ENCODE data around the gene C2CD3.

DNA sequence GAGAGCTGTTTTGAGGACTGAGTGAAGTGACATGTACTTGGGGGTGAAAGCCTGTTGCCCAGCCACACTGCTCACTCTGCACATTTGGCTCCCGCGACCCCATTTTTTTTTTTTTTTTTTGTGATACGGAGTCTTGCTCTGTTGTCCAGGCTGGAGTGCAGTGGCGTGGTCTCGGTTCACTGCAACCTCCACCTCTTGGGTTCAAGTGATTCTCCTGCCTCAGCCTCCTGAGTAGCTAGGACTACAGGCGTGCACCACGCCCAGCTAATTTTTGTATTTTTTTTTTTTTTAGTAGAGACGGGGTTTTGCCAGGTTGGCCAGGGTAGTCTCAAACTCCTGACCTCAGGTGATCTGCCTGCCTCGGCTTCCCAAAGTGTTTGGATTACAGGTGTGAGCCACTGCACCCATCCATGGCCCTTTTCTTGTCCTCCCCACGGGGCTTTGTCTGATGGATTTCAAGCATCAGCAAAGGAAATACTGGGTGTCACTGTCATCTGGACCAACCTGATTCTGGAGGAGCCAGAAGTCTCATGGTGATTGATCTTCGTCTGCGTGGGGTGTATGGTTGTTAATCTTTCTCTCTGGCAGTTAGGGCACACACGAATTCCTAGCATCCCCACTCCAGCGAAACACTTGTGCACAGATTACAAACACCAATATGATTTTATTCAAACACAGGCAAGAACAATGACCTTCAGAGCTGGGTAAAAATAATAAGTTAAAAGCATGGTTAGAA, 158.6 kb downstream of the C2CD3 start:
- TF ChIP-seq ZNF324 (CRISPR knock-in tag; IDR thresholded peaks at IDR 0.05), result no peak
- 0 out of 2 replicates have a peak, but pooled peaks have one; percentile 12 for TF ChIP-seq ZBTB1 (CRISPR knock-in tag; IDR thresholded peaks at IDR 0.05; ENCODE audit: borderline replicate concordance, low read depth)
- TF ChIP-seq MAFK (IDR thresholded peaks at IDR 0.05; ENCODE audit: low read length), result no peak
- no peak for TF ChIP-seq CXXC5 (CRISPR knock-in tag; IDR thresholded peaks at IDR 0.05)
- no peak for TF ChIP-seq GABPB1 (CRISPR knock-in tag; IDR thresholded peaks at IDR 0.05)
- TF ChIP-seq HMG20B (CRISPR knock-in tag; IDR thresholded peaks at IDR 0.05), result no peak
- TF ChIP-seq HDAC1 (IDR thresholded peaks at IDR 0.05), result no peak
- TF ChIP-seq NFYB (IDR thresholded peaks at IDR 0.05; ENCODE audit: extremely low read depth, insufficient read length), result no peak
- no peak for TF ChIP-seq C11orf30 (IDR thresholded peaks at IDR 0.05; ENCODE audit: low read depth)
- TF ChIP-seq, protein P1, sequence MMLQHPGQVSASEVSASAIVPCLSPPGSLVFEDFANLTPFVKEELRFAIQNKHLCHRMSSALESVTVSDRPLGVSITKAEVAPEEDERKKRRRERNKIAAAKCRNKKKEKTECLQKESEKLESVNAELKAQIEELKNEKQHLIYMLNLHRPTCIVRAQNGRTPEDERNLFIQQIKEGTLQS (IDR thresholded peaks at IDR 0.05), result no peak
- TF ChIP-seq, protein P1 (CRISPR knock-in tag; conservative IDR thresholded peaks at IDR 0.05), result 0 out of 2 replicates have a peak, but pooled peaks have one; percentile 2
- TF ChIP-seq, protein P2, sequence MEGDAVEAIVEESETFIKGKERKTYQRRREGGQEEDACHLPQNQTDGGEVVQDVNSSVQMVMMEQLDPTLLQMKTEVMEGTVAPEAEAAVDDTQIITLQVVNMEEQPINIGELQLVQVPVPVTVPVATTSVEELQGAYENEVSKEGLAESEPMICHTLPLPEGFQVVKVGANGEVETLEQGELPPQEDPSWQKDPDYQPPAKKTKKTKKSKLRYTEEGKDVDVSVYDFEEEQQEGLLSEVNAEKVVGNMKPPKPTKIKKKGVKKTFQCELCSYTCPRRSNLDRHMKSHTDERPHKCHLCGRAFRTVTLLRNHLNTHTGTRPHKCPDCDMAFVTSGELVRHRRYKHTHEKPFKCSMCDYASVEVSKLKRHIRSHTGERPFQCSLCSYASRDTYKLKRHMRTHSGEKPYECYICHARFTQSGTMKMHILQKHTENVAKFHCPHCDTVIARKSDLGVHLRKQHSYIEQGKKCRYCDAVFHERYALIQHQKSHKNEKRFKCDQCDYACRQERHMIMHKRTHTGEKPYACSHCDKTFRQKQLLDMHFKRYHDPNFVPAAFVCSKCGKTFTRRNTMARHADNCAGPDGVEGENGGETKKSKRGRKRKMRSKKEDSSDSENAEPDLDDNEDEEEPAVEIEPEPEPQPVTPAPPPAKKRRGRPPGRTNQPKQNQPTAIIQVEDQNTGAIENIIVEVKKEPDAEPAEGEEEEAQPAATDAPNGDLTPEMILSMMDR (IDR thresholded peaks at IDR 0.05 in 2 of 3, conservative IDR thresholded peaks at IDR 0.05 in 1 of 3; ENCODE audit: insufficient read depth in 2 of 3, low read depth in 1 of 3, low read length in 3 of 3), result no peak
